HepG2 (cell line): ENCODE results near the gene WDR62. TPM values are rescaled to one million over a fixed set of nuclear protein-coding genes. Genes with fewer than 3 reads are reported as not detected.
A peak's percentile ranks its signal among the peaks of the same experiment; 100 is the strongest.

Experiments used
- ATAC-seq: fragments of 200-7000 bp; cut with Tn5 transposase; 3 replicates; pipeline ENCODE4 v1.9.1; 2020; ENCODE audit warnings: mild to moderate bottlenecking, moderate library complexity
- BruUV-seq: library from RNA; stranded (reverse); fragments of 400-500 nt; replicated peaks from 2 replicates; lab custom pipeline; 2021; lab: Mats Ljungman, UMichigan
- CTCF ChIA-PET: fragments of 300-600 bp; formaldehyde crosslinking; extraction: SDS; loops from one replicate; lab custom pipeline; 2021; ENCODE audit warnings: low total read pairs, inconsistent platforms, low intra/inter-chr PET ratio; lab: Yijun Ruan, JAX
- POLR2A ChIA-PET: fragments of 350-600 bp; sonication (Branson Sonifier 250); formaldehyde crosslinking; loops from one replicate; lab custom pipeline; 2020; ENCODE audit warnings: antibody characterized with exemption, inconsistent platforms; lab: Yijun Ruan, JAX
- DNase-seq: peaks from one replicate; pipeline ENCODE4 v3.0.0-alpha.2; 2015; ENCODE audit warnings: low spot score
- FAIRE-seq: peaks from 3 replicates; lab custom pipeline; 2011; peaks lifted over from hg19 to GRCh38; lab: Jason Lieb, UNC
- H2AFZ ChIP-seq: one replicate; pipeline ENCODE4 v1.6.1; 2011; ENCODE audit warnings: low read length, inconsistent platforms
- H3K27ac ChIP-seq: fragments of 300-600 bp; 3 replicates; pipeline ENCODE4 v1.8.0; 2011; ENCODE audit warnings: mixed run types, mild to moderate bottlenecking, mixed read lengths, low read length, inconsistent platforms; ENCODE audit not compliant: insufficient read depth; ENCODE audit errors: extremely low read length
- H3K27me3 ChIP-seq, 2 experiments: fragments of 200-600 bp in 1 of 2; 2 replicates in 1 of 2; 3 replicates in 1 of 2; pipeline versions ENCODE4 v1.6.0 to v1.8.0; 2011; ENCODE audit warnings: low read length in 2 of 2, mild to moderate bottlenecking in 2 of 2, moderate library complexity in 2 of 2, inconsistent platforms in 1 of 2; ENCODE audit not compliant: insufficient read depth in 2 of 2, control insufficient read depth in 1 of 2
- H3K36me3 ChIP-seq, 2 experiments: fragments of 200-600 bp in 1 of 2; replicated peaks in 1 of 2; 2 replicates in 1 of 2; 3 replicates in 1 of 2; pipeline versions ENCODE4 v1.5.1 to v1.8.0; 2011; ENCODE audit warnings: low read length in 2 of 2, inconsistent platforms in 1 of 2; ENCODE audit not compliant: insufficient read depth in 2 of 2, control insufficient read depth in 1 of 2
- H3K4me1 ChIP-seq: 2 replicates; pipeline ENCODE4 v1.5.1; 2012; ENCODE audit warnings: low read length, inconsistent platforms; ENCODE audit not compliant: insufficient read depth
- H3K4me2 ChIP-seq: 2 replicates; pipeline ENCODE4 v1.6.0; 2011; ENCODE audit warnings: low read depth, low read length, inconsistent platforms
- H3K4me3 ChIP-seq, 3 experiments: fragments of 200-600 bp in 1 of 3; sonication (generic), shearing (Covaris generic) in 1 of 3; replicated peaks in 1 of 3; 2 replicates each; pipeline ENCODE4 v1.5.1; 2011 to 2016; ENCODE audit warnings: low read length in 3 of 3, inconsistent platforms in 2 of 3, low read depth in 2 of 3, mild to moderate bottlenecking in 2 of 3, control low read depth in 1 of 3, mixed read lengths in 1 of 3; ENCODE audit not compliant: insufficient read depth in 1 of 3
- H3K79me2 ChIP-seq: one replicate; pipeline ENCODE4 v1.6.1; 2011; ENCODE audit warnings: low read length, inconsistent platforms; ENCODE audit not compliant: insufficient read depth
- H3K9ac ChIP-seq: 2 replicates; pipeline ENCODE4 v1.6.0; 2011; ENCODE audit warnings: mild to moderate bottlenecking, low read depth, low read length, inconsistent platforms; ENCODE audit not compliant: insufficient read depth
- H3K9me3 ChIP-seq: 2 replicates; pipeline ENCODE4 v1.5.1; 2012; ENCODE audit warnings: mild to moderate bottlenecking, low read length
- H4K20me1 ChIP-seq: 2 replicates; pipeline ENCODE4 v1.6.0; 2011; ENCODE audit warnings: inconsistent platforms, mild to moderate bottlenecking, low read length, moderate library complexity; ENCODE audit not compliant: insufficient read depth
- CENPT ChIP-seq: sonication (generic); formaldehyde crosslinking; IDR thresholded peaks from 2 replicates; pipeline ENCODE4 v1.8.0; 2022; ENCODE audit warnings: low read depth, mild to moderate bottlenecking, moderate library complexity, missing genetic modification reagents
- HNRNPLL ChIP-seq: fragments of 200-400 bp; formaldehyde crosslinking; IDR thresholded peaks from 2 replicates; pipeline ENCODE4 v1.6.1; 2017; ENCODE audit warnings: mild to moderate bottlenecking, low read depth, low read length; ENCODE audit not compliant: poor library complexity, severe bottlenecking
- MYC ChIP-seq: sonication (generic); formaldehyde crosslinking; IDR thresholded peaks from 2 replicates; pipeline ENCODE4 v1.9.0; 2021; ENCODE audit warnings: missing genetic modification reagents, borderline replicate concordance
- NFRKB ChIP-seq: fragments of 450-650 bp; IDR thresholded peaks from 2 replicates; pipeline ENCODE4 v1.6.1; 2017
- PTBP1 ChIP-seq: fragments of 200-400 bp; formaldehyde crosslinking; IDR thresholded peaks from 2 replicates; pipeline ENCODE4 v1.6.1; 2018; ENCODE audit warnings: low read length, low read depth; ENCODE audit not compliant: poor library complexity, severe bottlenecking
- RBAK ChIP-seq: sonication (generic); formaldehyde crosslinking; IDR thresholded peaks from 2 replicates; pipeline ENCODE4 v1.5.1; 2020; ENCODE audit warnings: mild to moderate bottlenecking, missing genetic modification reagents
- RBFOX2 ChIP-seq: fragments of 200-400 bp; formaldehyde crosslinking; IDR thresholded peaks from 2 replicates; pipeline ENCODE4 v1.6.1; 2017; ENCODE audit warnings: low read depth, mild to moderate bottlenecking, low read length
- TRIM24 ChIP-seq: sonication (generic); formaldehyde crosslinking; IDR thresholded peaks from 2 replicates; pipeline ENCODE4 v1.8.0; 2022; ENCODE audit warnings: mild to moderate bottlenecking, missing genetic modification reagents
- ZBTB33 ChIP-seq: sonication (generic); formaldehyde crosslinking; IDR thresholded peaks from 2 replicates; pipeline ENCODE4 v1.4.0; 2020; ENCODE audit warnings: missing genetic modification reagents
- ZBTB38 ChIP-seq: sonication (generic); formaldehyde crosslinking; IDR thresholded peaks from 2 replicates; pipeline ENCODE4 v1.5.1; 2020; ENCODE audit warnings: mild to moderate bottlenecking, missing genetic modification reagents
- ZMYM4 ChIP-seq: sonication (generic); formaldehyde crosslinking; IDR thresholded peaks from 2 replicates; pipeline ENCODE4 v1.8.1; 2023; ENCODE audit warnings: mild to moderate bottlenecking, missing genetic modification reagents
- ZNF460 ChIP-seq: sonication (generic); formaldehyde crosslinking; IDR thresholded peaks from 2 replicates; pipeline ENCODE4 v1.5.1; 2020; ENCODE audit warnings: missing genetic modification reagents, mild to moderate bottlenecking, borderline replicate concordance
- ZNF484 ChIP-seq: sonication (generic); formaldehyde crosslinking; IDR thresholded peaks from 2 replicates; pipeline ENCODE4 v1.5.1; 2020; ENCODE audit warnings: mild to moderate bottlenecking, low read depth, missing genetic modification reagents, borderline replicate concordance
- WGBS: methylation state at CpG from one replicate; pipeline ENCODE4 v1.1.6; 2017; ENCODE audit warnings: low lambda C conversion rate; 5-methylcytosine and 5-hydroxymethylcytosine counted together
- in situ Hi-C: cut with HindIII; loops from 2 replicates; pipeline ENCODE4 v1.10.0; 2017; ENCODE audit warnings: low pct_unique_long_range_greater_than_20kb; ENCODE audit not compliant: extremely low pct_ligation_motif_present
- intact Hi-C: fragments of 100-400 bp; cut with micrococcal nuclease; formaldehyde crosslinking; loops from one replicate; pipeline ENCODE4 v1.10.0; 2022; ENCODE audit not compliant: unreplicated experiment
- polyA plus RNA-seq, 8 experiments: library from polyadenylated mRNA; depleted of rRNA in 3 of 8; stranded (reverse) in 7 of 8; unstranded in 1 of 8; fragments of >200 nt; fragmentation: Illumina TruSeq in 4 of 8; extraction: Trizol in 4 of 8; gene quantifications; 2 replicates each; pipeline versions ENCODE4 v1.2.1 to v1.2.3, GENCODE V29; 2011 to 2016; ENCODE audit warnings: low read depth in 4 of 8, missing spikeins in 1 of 8, mixed read lengths in 1 of 8; ENCODE audit not compliant: insufficient read depth in 1 of 8
- total RNA-seq, 5 experiments: library from RNA; depleted of rRNA; stranded (reverse); fragments of >200 nt; fragmentation: Illumina TruSeq; extraction: Trizol; gene quantifications; 2 replicates each; pipeline ENCODE4 v1.2.3, GENCODE V29; 2016; ENCODE audit warnings: low read depth in 1 of 5
- TF ChIP-seq, protein P1 (sequence below): sonication (generic); formaldehyde crosslinking; IDR thresholded peaks from 2 replicates; pipeline ENCODE4 v1.5.1; 2020; ENCODE audit warnings: mild to moderate bottlenecking, missing genetic modification reagents
- TF ChIP-seq, protein P2 (sequence below): sonication (generic); formaldehyde crosslinking; IDR thresholded peaks from 2 replicates; pipeline ENCODE4 v1.8.0; 2022; ENCODE audit warnings: mild to moderate bottlenecking, missing genetic modification reagents, moderate library complexity

The WDR62 gene
- total and polyA plus RNA-seq, 2 of the 13 experiments (the other 11 are each of a cell fraction or from before 2014, with no cell fraction given) = 5.8 to 12.5 TPM

- CTCF ChIA-PET = no interaction called here
- peak; percentile 1; the same call in 1 of the 2 replicates for TF ChIP-seq RBFOX2
- TF ChIP-seq, protein P1, sequence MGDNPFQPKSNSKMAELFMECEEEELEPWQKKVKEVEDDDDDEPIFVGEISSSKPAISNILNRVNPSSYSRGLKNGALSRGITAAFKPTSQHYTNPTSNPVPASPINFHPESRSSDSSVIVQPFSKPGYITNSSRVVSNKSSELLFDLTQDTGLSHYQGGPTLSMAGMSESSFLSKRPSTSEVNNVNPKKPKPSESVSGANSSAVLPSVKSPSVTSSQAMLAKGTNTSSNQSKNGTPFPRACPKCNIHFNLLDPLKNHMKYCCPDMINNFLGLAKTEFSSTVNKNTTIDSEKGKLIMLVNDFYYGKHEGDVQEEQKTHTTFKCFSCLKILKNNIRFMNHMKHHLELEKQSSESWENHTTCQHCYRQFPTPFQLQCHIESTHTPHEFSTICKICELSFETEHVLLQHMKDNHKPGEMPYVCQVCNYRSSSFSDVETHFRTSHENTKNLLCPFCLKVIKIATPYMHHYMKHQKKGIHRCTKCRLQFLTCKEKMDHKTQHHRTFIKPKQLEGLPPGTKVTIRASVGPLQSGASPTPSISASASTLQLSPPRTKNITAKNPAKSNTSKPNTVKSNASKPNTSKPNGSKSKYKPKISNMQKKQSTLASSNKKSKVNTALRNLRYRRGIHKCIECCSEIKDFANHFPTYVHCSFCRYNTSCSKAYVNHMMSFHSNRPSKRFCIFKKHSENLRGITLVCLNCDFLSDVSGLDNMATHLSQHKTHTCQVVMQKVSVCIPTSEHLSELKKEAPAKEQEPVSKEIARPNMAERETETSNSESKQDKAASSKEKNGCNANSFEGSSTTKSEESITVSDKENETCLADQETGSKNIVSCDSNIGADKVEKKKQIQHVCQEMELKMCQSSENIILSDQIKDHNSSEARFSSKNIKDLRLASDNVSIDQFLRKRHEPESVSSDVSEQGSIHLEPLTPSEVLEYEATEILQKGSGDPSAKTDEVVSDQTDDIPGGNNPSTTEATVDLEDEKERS (CRISPR knock-in tag) = no peak
- TF ChIP-seq MYC = 0 out of 2 replicates have a peak, but pooled peaks have one; percentile 15
- TF ChIP-seq RBAK (CRISPR knock-in tag) = no peak
- TF ChIP-seq PTBP1 = no peak
- TF ChIP-seq ZMYM4 (CRISPR knock-in tag) = no peak
- TF ChIP-seq CENPT (CRISPR knock-in tag) = 0 out of 2 replicates have a peak, but pooled peaks have one; percentile 5
- TF ChIP-seq ZNF460 (CRISPR knock-in tag) = no peak
- 0 out of 2 replicates have a peak, but pooled peaks have one; percentile 27 for TF ChIP-seq ZBTB33 (CRISPR knock-in tag)
- TF ChIP-seq, protein P2, sequence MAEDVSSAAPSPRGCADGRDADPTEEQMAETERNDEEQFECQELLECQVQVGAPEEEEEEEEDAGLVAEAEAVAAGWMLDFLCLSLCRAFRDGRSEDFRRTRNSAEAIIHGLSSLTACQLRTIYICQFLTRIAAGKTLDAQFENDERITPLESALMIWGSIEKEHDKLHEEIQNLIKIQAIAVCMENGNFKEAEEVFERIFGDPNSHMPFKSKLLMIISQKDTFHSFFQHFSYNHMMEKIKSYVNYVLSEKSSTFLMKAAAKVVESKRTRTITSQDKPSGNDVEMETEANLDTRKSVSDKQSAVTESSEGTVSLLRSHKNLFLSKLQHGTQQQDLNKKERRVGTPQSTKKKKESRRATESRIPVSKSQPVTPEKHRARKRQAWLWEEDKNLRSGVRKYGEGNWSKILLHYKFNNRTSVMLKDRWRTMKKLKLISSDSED (CRISPR knock-in tag) = no peak
- TF ChIP-seq ZBTB38 (CRISPR knock-in tag) = 0 out of 2 replicates have a peak, but pooled peaks have one; percentile 9
- no peak for TF ChIP-seq HNRNPLL
- no peak for TF ChIP-seq ZNF484 (CRISPR knock-in tag)
- TF ChIP-seq TRIM24 (CRISPR knock-in tag) = no peak
- no peak for TF ChIP-seq NFRKB
Observed at GRCh38 chr19:36120984-36121358, 66.3 kb downstream of the WDR62 start.

More at GRCh38 chr19:36120984-36121358, 66.3 kb downstream of the WDR62 start:
- Histone ChIP-seq H3K27me3 (no peaks in the 10 kb centered on the region), H3K9ac (peak overlapping the region; percentile 63), H3K36me3 (peaks cover 16 to 36% of the 10 kb centered on the region in 2 experiments; a peak in 4 of 5 replicates), H4K20me1 (no peaks in the 10 kb centered on the region), H3K4me1 (peaks cover 58% of the 10 kb centered on the region), H2AFZ (no peak overlapping the region), H3K4me3 (peak overlapping the region; percentile 58 to 77 (median 64); a peak in 4 of 6 replicates), H3K9me3 (no peaks in the 10 kb centered on the region), H3K4me2 (peak overlapping the region; percentile 91), H3K27ac (peak overlapping the region; percentile 76), H3K79me2 (peaks cover 24% of the 10 kb centered on the region)
- POLR2A ChIA-PET = interaction anchor here (1.2 to 3.4 kb wide), 4 partner anchors 8 to 63 kb away, joined by 9 to 36 read pairs (median 12); partner anchors contain the start of gene CAPNS1
- 72% methylated on average over 18 of the region's 18 CpGs for WGBS
- BruUV-seq = no TSS peak
- in situ Hi-C loops (no loop called here), intact Hi-C loops (loop anchor here (2.0 to 10.0 kb wide), 2 partner anchors 60 to 374 kb away; no protein-coding TSS in a partner anchor)
- FAIRE-seq = no peak
- no peak for DNase-seq
- no peak for ATAC-seq
